H1 (cell line): ENCODE measurements around the gene STK16. TPM values are rescaled to one million over a fixed set of nuclear protein-coding genes. Genes with fewer than 3 reads are reported as not detected.

Experiments used
- polyA plus RNA-seq, 7 experiments: library from polyadenylated mRNA; depleted of rRNA in 3 of 7; stranded (reverse) in 5 of 7; unstranded in 2 of 7; fragments of >200 nt in 5 of 7; fragments of 200-250 nt in 2 of 7; gene quantifications; 1 replicate in 5 of 7; 2 replicates in 1 of 7; 4 replicates in 1 of 7; pipeline versions ENCODE4 v1.2.1 to v1.2.3, GENCODE V29; 2011 to 2013; ENCODE audit warnings: missing spikeins in 2 of 7, mixed read lengths in 2 of 7
- total RNA-seq: library from RNA; stranded (reverse); fragmentation: NEBNext Ultra II Directional; extraction: Animal tissue kit (Norgen Biotek cat#: 25700); gene quantifications from 2 replicates; pipeline ENCODE4 v1.2.1, GENCODE V29; 2021
- TF ChIP-seq, protein P1 (sequence below): fragments of 300-600 bp; sonication (generic); IDR thresholded peaks from 2 replicates; pipeline ENCODE4 v1.7.1; 2012; ENCODE audit warnings: low read length, moderate library complexity, mild to moderate bottlenecking, inconsistent platforms; ENCODE audit not compliant: insufficient replicate concordance

Gene STK16
- total and polyA plus RNA-seq, 2 of the 8 experiments (the other 6 are each of a cell fraction or from before 2014, with no cell fraction given) = 21.3 to 51.4 TPM

DNA sequence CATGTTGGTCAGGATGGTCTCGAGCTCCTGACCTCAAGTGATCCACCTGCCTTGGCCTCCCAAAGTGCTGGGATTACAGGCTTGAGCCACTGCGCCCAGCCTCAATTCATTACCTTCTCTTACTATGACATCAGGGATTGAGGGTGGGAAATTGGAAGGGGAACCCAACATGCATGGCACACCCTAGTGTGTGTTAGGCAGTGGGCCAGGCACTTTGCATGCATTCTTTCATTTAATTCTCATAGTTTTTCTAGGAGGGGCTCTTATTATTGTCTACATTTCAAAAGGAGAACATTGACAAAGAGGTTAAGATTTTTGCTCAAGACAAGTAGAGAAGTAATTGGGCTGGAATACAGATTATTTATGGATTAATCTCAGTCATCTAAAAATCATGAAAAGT is 23.0 kb downstream of the STK16 start (continued):
- TF ChIP-seq, protein P1, sequence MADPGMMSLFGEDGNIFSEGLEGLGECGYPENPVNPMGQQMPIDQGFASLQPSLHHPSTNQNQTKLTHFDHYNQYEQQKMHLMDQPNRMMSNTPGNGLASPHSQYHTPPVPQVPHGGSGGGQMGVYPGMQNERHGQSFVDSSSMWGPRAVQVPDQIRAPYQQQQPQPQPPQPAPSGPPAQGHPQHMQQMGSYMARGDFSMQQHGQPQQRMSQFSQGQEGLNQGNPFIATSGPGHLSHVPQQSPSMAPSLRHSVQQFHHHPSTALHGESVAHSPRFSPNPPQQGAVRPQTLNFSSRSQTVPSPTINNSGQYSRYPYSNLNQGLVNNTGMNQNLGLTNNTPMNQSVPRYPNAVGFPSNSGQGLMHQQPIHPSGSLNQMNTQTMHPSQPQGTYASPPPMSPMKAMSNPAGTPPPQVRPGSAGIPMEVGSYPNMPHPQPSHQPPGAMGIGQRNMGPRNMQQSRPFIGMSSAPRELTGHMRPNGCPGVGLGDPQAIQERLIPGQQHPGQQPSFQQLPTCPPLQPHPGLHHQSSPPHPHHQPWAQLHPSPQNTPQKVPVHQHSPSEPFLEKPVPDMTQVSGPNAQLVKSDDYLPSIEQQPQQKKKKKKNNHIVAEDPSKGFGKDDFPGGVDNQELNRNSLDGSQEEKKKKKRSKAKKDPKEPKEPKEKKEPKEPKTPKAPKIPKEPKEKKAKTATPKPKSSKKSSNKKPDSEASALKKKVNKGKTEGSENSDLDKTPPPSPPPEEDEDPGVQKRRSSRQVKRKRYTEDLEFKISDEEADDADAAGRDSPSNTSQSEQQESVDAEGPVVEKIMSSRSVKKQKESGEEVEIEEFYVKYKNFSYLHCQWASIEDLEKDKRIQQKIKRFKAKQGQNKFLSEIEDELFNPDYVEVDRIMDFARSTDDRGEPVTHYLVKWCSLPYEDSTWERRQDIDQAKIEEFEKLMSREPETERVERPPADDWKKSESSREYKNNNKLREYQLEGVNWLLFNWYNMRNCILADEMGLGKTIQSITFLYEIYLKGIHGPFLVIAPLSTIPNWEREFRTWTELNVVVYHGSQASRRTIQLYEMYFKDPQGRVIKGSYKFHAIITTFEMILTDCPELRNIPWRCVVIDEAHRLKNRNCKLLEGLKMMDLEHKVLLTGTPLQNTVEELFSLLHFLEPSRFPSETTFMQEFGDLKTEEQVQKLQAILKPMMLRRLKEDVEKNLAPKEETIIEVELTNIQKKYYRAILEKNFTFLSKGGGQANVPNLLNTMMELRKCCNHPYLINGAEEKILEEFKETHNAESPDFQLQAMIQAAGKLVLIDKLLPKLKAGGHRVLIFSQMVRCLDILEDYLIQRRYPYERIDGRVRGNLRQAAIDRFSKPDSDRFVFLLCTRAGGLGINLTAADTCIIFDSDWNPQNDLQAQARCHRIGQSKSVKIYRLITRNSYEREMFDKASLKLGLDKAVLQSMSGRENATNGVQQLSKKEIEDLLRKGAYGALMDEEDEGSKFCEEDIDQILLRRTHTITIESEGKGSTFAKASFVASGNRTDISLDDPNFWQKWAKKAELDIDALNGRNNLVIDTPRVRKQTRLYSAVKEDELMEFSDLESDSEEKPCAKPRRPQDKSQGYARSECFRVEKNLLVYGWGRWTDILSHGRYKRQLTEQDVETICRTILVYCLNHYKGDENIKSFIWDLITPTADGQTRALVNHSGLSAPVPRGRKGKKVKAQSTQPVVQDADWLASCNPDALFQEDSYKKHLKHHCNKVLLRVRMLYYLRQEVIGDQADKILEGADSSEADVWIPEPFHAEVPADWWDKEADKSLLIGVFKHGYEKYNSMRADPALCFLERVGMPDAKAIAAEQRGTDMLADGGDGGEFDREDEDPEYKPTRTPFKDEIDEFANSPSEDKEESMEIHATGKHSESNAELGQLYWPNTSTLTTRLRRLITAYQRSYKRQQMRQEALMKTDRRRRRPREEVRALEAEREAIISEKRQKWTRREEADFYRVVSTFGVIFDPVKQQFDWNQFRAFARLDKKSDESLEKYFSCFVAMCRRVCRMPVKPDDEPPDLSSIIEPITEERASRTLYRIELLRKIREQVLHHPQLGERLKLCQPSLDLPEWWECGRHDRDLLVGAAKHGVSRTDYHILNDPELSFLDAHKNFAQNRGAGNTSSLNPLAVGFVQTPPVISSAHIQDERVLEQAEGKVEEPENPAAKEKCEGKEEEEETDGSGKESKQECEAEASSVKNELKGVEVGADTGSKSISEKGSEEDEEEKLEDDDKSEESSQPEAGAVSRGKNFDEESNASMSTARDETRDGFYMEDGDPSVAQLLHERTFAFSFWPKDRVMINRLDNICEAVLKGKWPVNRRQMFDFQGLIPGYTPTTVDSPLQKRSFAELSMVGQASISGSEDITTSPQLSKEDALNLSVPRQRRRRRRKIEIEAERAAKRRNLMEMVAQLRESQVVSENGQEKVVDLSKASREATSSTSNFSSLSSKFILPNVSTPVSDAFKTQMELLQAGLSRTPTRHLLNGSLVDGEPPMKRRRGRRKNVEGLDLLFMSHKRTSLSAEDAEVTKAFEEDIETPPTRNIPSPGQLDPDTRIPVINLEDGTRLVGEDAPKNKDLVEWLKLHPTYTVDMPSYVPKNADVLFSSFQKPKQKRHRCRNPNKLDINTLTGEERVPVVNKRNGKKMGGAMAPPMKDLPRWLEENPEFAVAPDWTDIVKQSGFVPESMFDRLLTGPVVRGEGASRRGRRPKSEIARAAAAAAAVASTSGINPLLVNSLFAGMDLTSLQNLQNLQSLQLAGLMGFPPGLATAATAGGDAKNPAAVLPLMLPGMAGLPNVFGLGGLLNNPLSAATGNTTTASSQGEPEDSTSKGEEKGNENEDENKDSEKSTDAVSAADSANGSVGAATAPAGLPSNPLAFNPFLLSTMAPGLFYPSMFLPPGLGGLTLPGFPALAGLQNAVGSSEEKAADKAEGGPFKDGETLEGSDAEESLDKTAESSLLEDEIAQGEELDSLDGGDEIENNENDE = no peak
